PC-3 (cell line): ENCODE data around the gene AGAP1. TPM values are rescaled to one million over a fixed set of nuclear protein-coding genes. Genes with fewer than 3 reads are reported as not detected.

ENCODE experiments used
- ATAC-seq: fragments of 200-7000 bp; cut with Tn5 transposase; 2 replicates; pipeline ENCODE4 v1.9.1; 2020; ENCODE audit warnings: mild to moderate bottlenecking, moderate library complexity
- BruUV-seq: library from RNA; stranded (reverse); fragments of 400-500 nt; replicated peaks from 2 replicates; lab custom pipeline; 2021; lab: Mats Ljungman, UMichigan
- CTCF ChIA-PET: fragments of 300-600 bp; sonication (Branson Sonifier 250); formaldehyde crosslinking; loops from one replicate; lab custom pipeline; 2022; ENCODE audit warnings: antibody characterized with exemption; lab: Charles Lee
- POLR2A ChIA-PET: fragments of 300-600 bp; sonication (Branson Sonifier 250); formaldehyde crosslinking; loops from one replicate; lab custom pipeline; 2022; ENCODE audit warnings: antibody characterized with exemption; ENCODE audit not compliant: unreplicated experiment; lab: Charles Lee
- DNase-seq: peaks from one replicate; pipeline ENCODE4 v3.0.0-alpha.2; 2015
- H2AFZ ChIP-seq: fragments of 300-600 bp; sonication (generic); 2 replicates; pipeline ENCODE4 v1.6.0; 2016; ENCODE audit warnings: antibody characterized with exemption, low read length
- H3F3A ChIP-seq: fragments of 300-600 bp; sonication (generic); one replicate; pipeline ENCODE4 v1.6.0; 2017; ENCODE audit warnings: antibody characterized with exemption, low read length, control low read depth, mild to moderate bottlenecking; ENCODE audit not compliant: unreplicated experiment
- H3K27ac ChIP-seq: fragments of 300-600 bp; sonication (generic); 2 replicates; pipeline ENCODE4 v1.5.1; 2016; ENCODE audit warnings: mild to moderate bottlenecking, low read length
- H3K27me3 ChIP-seq: fragments of 300-600 bp; sonication (generic); 2 replicates; pipeline ENCODE4 v1.6.1; 2016; ENCODE audit warnings: low read length, mixed read lengths
- H3K36me3 ChIP-seq: fragments of 300-600 bp; sonication (generic); 2 replicates; pipeline ENCODE4 v1.6.1; 2016; ENCODE audit warnings: low read depth, mixed run types, low read length, mixed read lengths
- H3K4me1 ChIP-seq: fragments of 300-600 bp; sonication (generic); 2 replicates; pipeline ENCODE4 v1.5.1; 2016; ENCODE audit warnings: low read length; ENCODE audit not compliant: insufficient read depth
- H3K4me2 ChIP-seq: fragments of 300-600 bp; sonication (generic); 2 replicates; pipeline ENCODE4 v1.6.0; 2016; ENCODE audit warnings: low read length
- H3K4me3 ChIP-seq: fragments of 300-600 bp; sonication (generic); 2 replicates; pipeline ENCODE4 v1.5.1; 2016; ENCODE audit warnings: mild to moderate bottlenecking, low read length, mixed read lengths
- H3K79me2 ChIP-seq: fragments of 300-600 bp; sonication (generic); 2 replicates; pipeline ENCODE4 v1.6.1; 2017; ENCODE audit warnings: low read length, mixed read lengths
- H3K9ac ChIP-seq: fragments of 300-600 bp; sonication (generic); 2 replicates; pipeline ENCODE4 v1.6.0; 2016; ENCODE audit warnings: mild to moderate bottlenecking, low read length
- H3K9me2 ChIP-seq: fragments of 300-600 bp; sonication (generic); replicated peaks from 2 replicates; pipeline ENCODE4 v1.6.1; 2016; ENCODE audit warnings: mixed run types, low read length, mixed read lengths
- H3K9me3 ChIP-seq: fragments of 300-600 bp; sonication (generic); 2 replicates; pipeline ENCODE4 v1.6.1; 2016; ENCODE audit warnings: low read length, mixed read lengths
- H4K20me1 ChIP-seq: fragments of 300-600 bp; sonication (generic); 2 replicates; pipeline ENCODE4 v1.6.1; 2016; ENCODE audit warnings: low read length, mixed read lengths
- EZH2 ChIP-seq: fragments of 300-600 bp; sonication (generic); IDR thresholded peaks from one replicate; pipeline ENCODE4 v1.6.1; 2017; ENCODE audit warnings: antibody characterized with exemption, mild to moderate bottlenecking, low read length; ENCODE audit not compliant: unreplicated experiment
- EZH2phosphoT487 ChIP-seq: fragments of 300-600 bp; sonication (generic); IDR thresholded peaks from 2 replicates; pipeline ENCODE4 v1.6.1; 2018; ENCODE audit warnings: mild to moderate bottlenecking, antibody characterized with exemption, low read length, borderline replicate concordance
- intact Hi-C: fragments of 100-400 bp; cut with micrococcal nuclease; formaldehyde crosslinking; loops from 2 replicates; pipeline ENCODE4 v1.9.0; 2023
- total RNA-seq: library from RNA; depleted of rRNA; stranded (reverse); fragments of >200 nt; gene quantifications from 2 replicates; pipeline ENCODE4 v1.2.3, GENCODE V29; 2014
- TF ChIP-seq, protein P1 (sequence below): fragments of 300-600 bp; sonication (generic); conservative IDR thresholded peaks from 2 replicates; pipeline ENCODE4 v1.5.1; 2017; ENCODE audit warnings: antibody characterized with exemption, low read depth, mild to moderate bottlenecking, low read length

The AGAP1 gene
- total RNA-seq, 1 experiment from 2014 or later, result 31.0 TPM

GRCh38 chr2:235908826-235909225 is 415.0 kb downstream of the AGAP1 start:
- Histone ChIP-seq H3K27me3 (no peaks in the 10 kb centered on the region), H3K36me3 (peaks cover 14% of the 10 kb centered on the region), H3K4me3 (no peak overlapping the region), H3K9ac (no peak overlapping the region), H3F3A (no peaks in the 10 kb centered on the region), H3K79me2 (no peaks in the 10 kb centered on the region), H3K4me1 (no peaks in the 10 kb centered on the region), H3K9me2 (no peaks in the 10 kb centered on the region), H3K27ac (no peak overlapping the region), H2AFZ (no peak overlapping the region), H3K9me3 (no peaks in the 10 kb centered on the region), H4K20me1 (no peaks in the 10 kb centered on the region), H3K4me2 (no peak overlapping the region)
- CTCF ChIA-PET, result no interaction called here
- intact Hi-C loops, result no loop called here
- no peak for DNase-seq
- POLR2A ChIA-PET, result no interaction called here
- no TSS peak for BruUV-seq
- no peak for ATAC-seq
- TF ChIP-seq EZH2phosphoT487, result no peak
- TF ChIP-seq, protein P1, sequence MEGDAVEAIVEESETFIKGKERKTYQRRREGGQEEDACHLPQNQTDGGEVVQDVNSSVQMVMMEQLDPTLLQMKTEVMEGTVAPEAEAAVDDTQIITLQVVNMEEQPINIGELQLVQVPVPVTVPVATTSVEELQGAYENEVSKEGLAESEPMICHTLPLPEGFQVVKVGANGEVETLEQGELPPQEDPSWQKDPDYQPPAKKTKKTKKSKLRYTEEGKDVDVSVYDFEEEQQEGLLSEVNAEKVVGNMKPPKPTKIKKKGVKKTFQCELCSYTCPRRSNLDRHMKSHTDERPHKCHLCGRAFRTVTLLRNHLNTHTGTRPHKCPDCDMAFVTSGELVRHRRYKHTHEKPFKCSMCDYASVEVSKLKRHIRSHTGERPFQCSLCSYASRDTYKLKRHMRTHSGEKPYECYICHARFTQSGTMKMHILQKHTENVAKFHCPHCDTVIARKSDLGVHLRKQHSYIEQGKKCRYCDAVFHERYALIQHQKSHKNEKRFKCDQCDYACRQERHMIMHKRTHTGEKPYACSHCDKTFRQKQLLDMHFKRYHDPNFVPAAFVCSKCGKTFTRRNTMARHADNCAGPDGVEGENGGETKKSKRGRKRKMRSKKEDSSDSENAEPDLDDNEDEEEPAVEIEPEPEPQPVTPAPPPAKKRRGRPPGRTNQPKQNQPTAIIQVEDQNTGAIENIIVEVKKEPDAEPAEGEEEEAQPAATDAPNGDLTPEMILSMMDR, result no peak
- TF ChIP-seq EZH2, result no peak

- Histone ChIP-seq H3K36me3 (peaks cover 15% of the 10 kb centered on the region), H3K9me3 (no peaks in the 10 kb centered on the region), H3K4me3 (no peak overlapping the region), H4K20me1 (no peaks in the 10 kb centered on the region), H2AFZ (no peak overlapping the region), H3K4me2 (no peak overlapping the region), H3K27me3 (no peaks in the 10 kb centered on the region), H3K27ac (no peak overlapping the region), H3K79me2 (no peaks in the 10 kb centered on the region), H3K9me2 (no peaks in the 10 kb centered on the region), H3K9ac (no peak overlapping the region), H3F3A (no peaks in the 10 kb centered on the region), H3K4me1 (no peaks in the 10 kb centered on the region)
- intact Hi-C loops, result no loop called here
- POLR2A ChIA-PET, result no interaction called here
- DNase-seq, result no peak
- no peak for ATAC-seq
- no TSS peak for BruUV-seq
- TF ChIP-seq EZH2 (no peak), EZH2phosphoT487 (no peak)
- TF ChIP-seq, protein P1, result no peak
- CTCF ChIA-PET, result no interaction called here
These were observed 415.5 kb downstream of the AGAP1 start for GRCh38 chr2:235909358-235909757.

GRCh38 chr2:235910067-235910466 is 416.2 kb downstream of the AGAP1 start:
- Histone ChIP-seq H3K9me2 (no peaks in the 10 kb centered on the region), H3K79me2 (no peaks in the 10 kb centered on the region), H3K4me1 (no peaks in the 10 kb centered on the region), H3K9me3 (no peaks in the 10 kb centered on the region), H4K20me1 (no peaks in the 10 kb centered on the region), H3K9ac (no peak overlapping the region), H3K4me2 (no peak overlapping the region), H3K4me3 (no peak overlapping the region), H3K27ac (no peak overlapping the region), H2AFZ (no peak overlapping the region), H3F3A (no peaks in the 10 kb centered on the region), H3K27me3 (no peaks in the 10 kb centered on the region), H3K36me3 (peaks cover 20% of the 10 kb centered on the region)
- TF ChIP-seq EZH2, result no peak
- TF ChIP-seq, protein P1, result no peak
- no peak for TF ChIP-seq EZH2phosphoT487
- no peak for ATAC-seq
- BruUV-seq, result no TSS peak
- POLR2A ChIA-PET, result no interaction called here
- CTCF ChIA-PET, result no interaction called here
- no peak for DNase-seq
- intact Hi-C loops, result no loop called here
